PC-9 (cell line): ENCODE measurements around the gene GSTT2. TPM values are rescaled to one million over a fixed set of nuclear protein-coding genes. Genes with fewer than 3 reads are reported as not detected.

ENCODE experiments used
- BruUV-seq: library from RNA; stranded (reverse); fragments of 400-500 nt; replicated peaks from 2 replicates; lab custom pipeline; 2021; lab: Mats Ljungman, UMichigan
- CTCF ChIA-PET: fragments of 300-600 bp; sonication (Branson Sonifier 250); formaldehyde crosslinking; loops from one replicate; lab custom pipeline; 2022; ENCODE audit warnings: antibody characterized with exemption; lab: Charles Lee
- POLR2A ChIA-PET: fragments of 300-600 bp; sonication (Branson Sonifier 250); formaldehyde crosslinking; loops from one replicate; lab custom pipeline; 2022; ENCODE audit warnings: antibody characterized with exemption; ENCODE audit not compliant: unreplicated experiment; lab: Charles Lee
- DNase-seq, 2 experiments: peaks; one replicate each; pipeline versions ENCODE4 v3.0.0 to v3.0.0-alpha.2; 2015 to 2022; ENCODE audit warnings: mixed read lengths in 1 of 2
- H2AFZ ChIP-seq: fragments of 200-600 bp; sonication (generic); 2 replicates; pipeline ENCODE4 v1.8.1; 2017; ENCODE audit warnings: antibody characterized with exemption
- H3F3A ChIP-seq: fragments of 200-600 bp; sonication (generic); 2 replicates; pipeline ENCODE4 v1.8.1; 2017; ENCODE audit warnings: antibody characterized with exemption, mild to moderate bottlenecking, low read depth; ENCODE audit not compliant: insufficient read depth
- H3K27ac ChIP-seq: fragments of 200-600 bp; sonication (generic); 2 replicates; pipeline ENCODE4 v1.6.1; 2016; ENCODE audit warnings: mixed run types
- H3K27me3 ChIP-seq: fragments of 200-600 bp; sonication (generic); 2 replicates; pipeline ENCODE4 v1.6.1; 2016; ENCODE audit warnings: low read depth, mixed run types; ENCODE audit not compliant: insufficient read depth
- H3K36me3 ChIP-seq: fragments of 200-600 bp; sonication (generic); 2 replicates; pipeline ENCODE4 v1.6.1; 2016; ENCODE audit warnings: low read depth, mixed run types
- H3K4me1 ChIP-seq: fragments of 200-600 bp; sonication (generic); replicated peaks from 2 replicates; pipeline ENCODE4 v1.6.1; 2016; ENCODE audit warnings: mixed run types; ENCODE audit not compliant: insufficient read depth
- H3K4me2 ChIP-seq: fragments of 200-600 bp; sonication (generic); 2 replicates; pipeline ENCODE4 v1.6.1; 2017; ENCODE audit warnings: mixed run types
- H3K4me3 ChIP-seq: fragments of 200-600 bp; sonication (generic); 2 replicates; pipeline ENCODE4 v1.6.1; 2016; ENCODE audit warnings: mixed run types
- H3K79me2 ChIP-seq: fragments of 200-600 bp; sonication (generic); 2 replicates; pipeline ENCODE4 v1.6.1; 2017; ENCODE audit warnings: low read depth, mixed run types
- H3K9me2 ChIP-seq: fragments of 200-600 bp; sonication (generic); 2 replicates; pipeline ENCODE4 v1.8.1; 2017; ENCODE audit warnings: mild to moderate bottlenecking; ENCODE audit not compliant: insufficient read depth
- H3K9me3 ChIP-seq: fragments of 200-600 bp; sonication (generic); 2 replicates; pipeline ENCODE4 v1.8.1; 2016; ENCODE audit warnings: low read depth; ENCODE audit not compliant: insufficient read depth
- H4K20me1 ChIP-seq: fragments of 200-600 bp; sonication (generic); 2 replicates; pipeline ENCODE4 v1.8.1; 2017; ENCODE audit not compliant: insufficient read depth
- CTCF ChIP-seq: fragments of 200-600 bp; sonication (generic); conservative IDR thresholded peaks from 2 replicates; pipeline ENCODE4 v1.6.1; 2017; ENCODE audit warnings: mixed run types, antibody characterized with exemption, mild to moderate bottlenecking, moderate library complexity
- EZH2 ChIP-seq: fragments of 200-600 bp; sonication (generic); IDR thresholded peaks from 2 replicates; pipeline ENCODE4 v1.8.0; 2017; ENCODE audit warnings: antibody characterized with exemption, low read depth
- intact Hi-C: fragments of 100-400 bp; cut with micrococcal nuclease; formaldehyde crosslinking; loops from one replicate; pipeline ENCODE4 v1.10.0; 2022; ENCODE audit not compliant: unreplicated experiment
- total RNA-seq: library from RNA; stranded (reverse); gene quantifications from 2 replicates; pipeline ENCODE4 v1.2.3, GENCODE V29; 2021

GSTT2 gene
- total RNA-seq, 1 experiment from 2014 or later, result 0.79 TPM

GRCh38 chr22:24003887-24004286, 24.0 kb downstream of the GSTT2 start:
- ChIA-PET CTCF (no interaction called here), POLR2A (no interaction called here)
- no peaks in the 10 kb centered on the region for H3K79me2 ChIP-seq
- no peaks in the 10 kb centered on the region for H3K9me2 ChIP-seq
- peaks cover 22% of the 10 kb centered on the region for H3F3A ChIP-seq
- no peaks in the 10 kb centered on the region for H4K20me1 ChIP-seq
- no peak overlapping the region for H3K4me3 ChIP-seq
- TF ChIP-seq EZH2 (no peak), CTCF (no peak)
- no peak overlapping the region for H2AFZ ChIP-seq
- peaks cover 9% of the 10 kb centered on the region for H3K4me1 ChIP-seq
- DNase-seq, result no peak
- intact Hi-C loops, result no loop called here
- H3K27me3 ChIP-seq, result no peaks in the 10 kb centered on the region
- BruUV-seq, result no TSS peak
- no peak overlapping the region for H3K27ac ChIP-seq
- H3K9me3 ChIP-seq, result no peaks in the 10 kb centered on the region
- H3K4me2 ChIP-seq, result no peak overlapping the region
- H3K36me3 ChIP-seq, result no peaks in the 10 kb centered on the region

DNA sequence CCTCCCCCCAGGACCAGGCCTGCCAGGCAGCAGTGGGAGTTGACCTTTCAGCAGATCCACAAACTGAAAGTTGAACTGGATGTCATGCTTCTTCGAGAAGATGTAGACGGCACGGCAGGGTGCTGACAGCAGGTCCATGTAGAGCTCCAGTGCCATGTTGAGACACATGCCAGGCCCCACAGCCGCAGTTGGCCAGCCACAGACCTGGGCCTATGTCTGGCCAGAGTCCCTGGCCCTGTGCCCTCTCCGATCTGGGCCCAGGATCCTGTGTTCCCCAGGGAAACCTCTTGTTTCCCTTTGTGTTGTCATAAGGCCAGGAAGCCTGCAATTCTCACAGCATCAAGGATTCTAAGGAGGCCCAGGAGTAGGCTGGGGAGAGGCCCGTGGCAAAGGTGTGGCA, 25.3 kb downstream of the GSTT2 start, which contains the start of gene GSTT4:
GSTT4 (minus strand) TSS at position 253 of the 400 bp plus-strand sequence; CDS start at position 156, 97 bp downstream.
- Histone ChIP-seq H3K9me2 (no peaks in the 10 kb centered on the region), H3K27ac (no peak within 1 kb of the TSS), H3K9me3 (no peaks in the 10 kb centered on the region), H3K27me3 (no peaks in the 10 kb centered on the region), H3K4me2 (no peak within 1 kb of the TSS), H3F3A (peaks cover 22% of the 10 kb centered on the region), H3K4me1 (peaks cover 4% of the 10 kb centered on the region), H4K20me1 (no peaks in the 10 kb centered on the region), H3K4me3 (no peak within 1 kb of the TSS), H3K79me2 (no peaks in the 10 kb centered on the region), H2AFZ (no peak within 1 kb of the TSS), H3K36me3 (no peaks in the 10 kb centered on the region)
- no TSS peak for BruUV-seq
- TF ChIP-seq CTCF, result no peak
- intact Hi-C loops, result no loop called here
- ChIA-PET CTCF (no interaction called here), POLR2A (no interaction called here)
- DNase-seq, result no peak

GRCh38 chr22:24006207-24006913, 26.4 kb downstream of the GSTT2 start:
- no peaks in the 10 kb centered on the region for H3K4me1 ChIP-seq
- no peaks in the 10 kb centered on the region for H3K36me3 ChIP-seq
- no peaks in the 10 kb centered on the region for H3K9me2 ChIP-seq
- no peaks in the 10 kb centered on the region for H4K20me1 ChIP-seq
- no peaks in the 10 kb centered on the region for H3K27me3 ChIP-seq
- H3K4me2 ChIP-seq, result no peak overlapping the region
- TF ChIP-seq CTCF (no peak), EZH2 (no peak)
- no peak overlapping the region for H3K4me3 ChIP-seq
- DNase-seq, result no peak
- no peak overlapping the region for H2AFZ ChIP-seq
- intact Hi-C loops, result no loop called here
- no peaks in the 10 kb centered on the region for H3K9me3 ChIP-seq
- CTCF ChIA-PET, result interaction anchor here (0.6 kb wide), 1 partner anchor 12 kb away, joined by 3 read pairs; no protein-coding TSS in a partner anchor
- POLR2A ChIA-PET, result no interaction called here
- H3F3A ChIP-seq, result peaks cover 16% of the 10 kb centered on the region; the same call in 1 of the 2 replicates
- H3K79me2 ChIP-seq, result peaks cover under 1% of the 10 kb centered on the region; the same call in 1 of the 2 replicates
- no TSS peak for BruUV-seq
- no peak overlapping the region for H3K27ac ChIP-seq
